Stimulated activated CD4-positive, alpha-beta T cell treated with anti-CD3 and anti-CD28 coated beads, Interleukin-15, amount 100 ng/mL, for 24 hours (primary cell): ENCODE data around the gene KRTDAP.
A peak's percentile ranks its signal among the peaks of the same experiment; 100 is the strongest.

Experiments
- DNase-seq: peaks from one replicate; pipeline ENCODE4 v3.0.0-alpha.2; 2020

The KRTDAP gene

DNA sequence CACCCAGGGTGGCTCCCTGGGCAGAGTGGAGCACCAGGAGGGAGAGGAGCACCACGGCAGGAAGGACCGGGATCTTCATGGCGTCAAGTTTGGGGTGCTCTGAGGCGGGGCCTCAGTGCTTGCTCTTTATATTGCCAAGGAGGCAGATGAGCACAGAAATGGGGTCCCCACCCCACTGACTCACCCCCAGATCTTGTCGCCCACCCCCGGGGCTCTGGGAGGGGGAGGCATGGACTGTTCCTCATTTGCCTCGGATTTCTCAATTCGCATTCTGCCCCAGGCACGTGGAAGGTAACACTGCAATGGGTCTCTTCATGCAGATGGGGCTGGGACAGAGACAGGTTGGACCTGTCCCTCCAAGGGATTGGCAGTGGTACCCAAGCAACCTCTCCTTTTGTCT, at the start of gene KRTDAP:
TSS of gene KRTDAP (minus strand) at position 101 of the 400 bp plus-strand sequence. CDS start at position 79, 22 bp downstream.
- DNase-seq: no peak

DNA sequence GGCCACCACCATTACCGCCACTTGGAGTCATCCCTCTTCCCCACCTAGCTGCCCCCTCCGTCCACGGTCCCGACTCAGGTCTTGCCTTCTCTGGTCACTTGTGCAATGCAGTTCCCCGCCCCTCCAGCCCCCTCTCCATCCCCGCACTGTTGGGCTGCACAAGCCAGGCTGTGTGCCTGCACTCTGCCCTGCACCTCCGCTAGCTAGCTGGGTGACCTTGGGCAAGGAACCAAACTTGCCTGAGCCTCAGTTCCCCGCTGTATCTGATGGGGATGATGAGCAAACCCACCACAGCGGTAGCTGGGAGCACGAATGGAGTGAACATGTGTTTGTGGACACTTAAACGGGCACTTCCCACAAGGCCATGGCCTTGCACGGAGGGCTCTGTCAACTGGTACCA, 49.6 kb upstream of the KRTDAP start:
- DNase-seq: no peak

- DNase-seq: no peak
Measured at GRCh38 chr19:35539314-35539713, 49.0 kb upstream of the KRTDAP start.

DNA sequence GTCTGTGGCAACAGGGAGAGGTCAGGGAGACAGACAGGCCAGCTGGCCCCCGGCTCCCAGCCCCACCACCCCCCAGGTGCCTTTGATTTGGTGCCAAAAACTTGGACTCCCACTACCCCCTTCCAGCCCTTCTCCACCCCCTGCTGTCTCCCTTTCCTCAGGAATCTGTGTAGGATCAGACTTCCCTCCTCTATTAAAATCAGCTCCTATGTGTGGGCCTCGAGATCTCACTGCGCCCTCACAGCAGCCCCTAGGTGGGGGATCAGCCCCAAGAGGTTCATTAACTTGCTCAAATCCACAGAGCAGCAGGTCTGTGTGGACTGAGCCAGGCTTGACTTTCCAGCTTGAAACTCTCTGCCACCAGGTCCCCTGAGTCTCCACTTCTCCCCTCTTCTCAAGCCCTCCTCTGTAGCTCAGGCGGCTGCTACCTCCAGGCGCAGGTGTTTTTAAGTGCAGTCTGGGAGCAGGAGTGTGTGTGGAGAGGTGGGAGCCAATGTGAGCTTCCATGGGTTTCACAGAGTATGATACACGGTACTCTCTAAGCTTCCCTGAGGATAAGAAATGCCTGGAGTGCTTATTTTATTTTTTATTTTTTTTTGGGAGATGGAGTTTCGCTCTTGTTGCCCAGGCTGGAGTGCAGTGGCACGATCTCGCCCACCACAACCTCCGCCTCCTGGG, 44.7 kb upstream of the KRTDAP start:
- DNase-seq: no peak

DNA sequence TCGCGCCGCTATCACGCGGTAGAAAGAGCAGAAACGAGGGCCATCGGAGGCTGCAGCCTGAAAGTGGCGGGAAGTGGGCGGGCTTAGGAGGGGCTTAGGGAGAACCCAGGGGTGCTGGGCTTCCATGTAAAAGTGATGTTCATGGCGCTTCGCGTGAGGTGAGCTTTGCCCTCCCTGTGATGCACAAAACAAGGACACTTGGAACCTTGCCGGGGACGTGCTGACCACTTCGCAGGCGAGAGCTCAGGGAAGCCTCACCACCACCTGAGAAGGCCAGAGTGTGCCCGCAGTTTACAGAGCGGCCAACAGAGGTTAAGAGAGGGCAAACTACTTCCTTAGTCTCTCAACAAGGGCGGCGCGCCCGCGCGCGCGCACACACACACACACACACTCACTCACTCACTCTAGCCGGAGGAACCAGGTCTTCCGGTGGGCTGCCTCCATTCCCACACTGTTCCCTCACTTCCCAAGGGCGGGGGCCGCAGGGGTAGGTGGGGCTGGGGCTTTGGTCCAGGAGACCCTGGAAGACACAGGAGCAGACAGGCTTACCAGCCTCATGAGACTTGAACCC, 43.6 kb upstream of the KRTDAP start:
- peak; percentile 51 for DNase-seq

DNA sequence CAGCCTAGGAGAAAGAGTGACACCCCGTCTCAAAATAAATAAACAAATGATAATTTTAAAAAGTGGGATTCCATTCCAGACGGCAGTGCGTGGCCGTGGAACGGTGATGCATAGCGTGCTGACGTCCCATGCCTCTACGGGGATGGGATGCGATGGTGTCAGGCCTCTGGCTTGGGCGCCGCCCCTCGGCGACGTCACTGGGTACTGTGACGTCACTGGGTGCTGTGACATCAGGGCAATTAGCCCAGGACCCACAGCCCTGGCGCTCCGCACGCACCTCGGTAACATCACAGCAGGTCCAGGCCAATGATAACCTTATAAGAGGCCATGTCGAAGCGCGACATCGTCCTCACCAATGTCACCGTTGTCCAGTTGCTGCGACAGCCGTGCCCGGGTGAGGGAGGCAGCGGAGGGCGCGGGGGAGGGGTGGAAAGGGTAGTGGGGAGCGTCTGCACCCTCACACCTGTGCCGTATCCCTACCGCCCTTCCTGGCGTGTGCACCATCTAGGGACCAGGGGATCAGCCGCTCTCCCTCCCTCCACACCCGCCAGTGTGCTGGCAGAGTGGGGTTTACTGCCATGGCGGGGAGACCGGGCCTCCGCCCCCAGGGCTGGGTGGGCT, 43.0 kb upstream of the KRTDAP start, which contains the start of gene GAPDHS:
TSS of gene GAPDHS (plus strand) at position 256 of the 621 bp plus-strand sequence. CDS start at position 328, 72 bp downstream.
- no peak for DNase-seq

DNA sequence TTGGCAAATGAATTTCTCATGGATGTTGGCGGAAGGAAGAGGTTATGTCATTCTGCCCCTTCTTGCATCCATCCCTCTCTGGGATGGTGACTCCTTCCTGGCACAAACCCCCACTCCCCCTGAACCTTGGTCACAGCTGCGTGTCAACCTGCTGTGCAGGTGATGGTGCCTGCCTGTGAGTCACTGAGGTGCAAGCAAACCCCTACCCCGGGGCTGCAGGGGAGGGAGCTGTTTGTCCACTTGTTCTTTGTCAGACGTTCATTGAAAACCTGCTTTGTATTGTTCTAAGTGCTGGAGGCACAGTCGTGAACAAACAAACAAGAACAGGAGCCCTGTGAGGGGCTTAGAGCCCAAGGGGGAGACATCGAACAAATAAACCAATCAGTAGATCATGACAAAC, 41.0 kb upstream of the KRTDAP start:
- DNase-seq: no peak

- DNase-seq: no peak
Measured at GRCh38 chr19:35529241-35530218, 39.3 kb upstream of the KRTDAP start.

DNA sequence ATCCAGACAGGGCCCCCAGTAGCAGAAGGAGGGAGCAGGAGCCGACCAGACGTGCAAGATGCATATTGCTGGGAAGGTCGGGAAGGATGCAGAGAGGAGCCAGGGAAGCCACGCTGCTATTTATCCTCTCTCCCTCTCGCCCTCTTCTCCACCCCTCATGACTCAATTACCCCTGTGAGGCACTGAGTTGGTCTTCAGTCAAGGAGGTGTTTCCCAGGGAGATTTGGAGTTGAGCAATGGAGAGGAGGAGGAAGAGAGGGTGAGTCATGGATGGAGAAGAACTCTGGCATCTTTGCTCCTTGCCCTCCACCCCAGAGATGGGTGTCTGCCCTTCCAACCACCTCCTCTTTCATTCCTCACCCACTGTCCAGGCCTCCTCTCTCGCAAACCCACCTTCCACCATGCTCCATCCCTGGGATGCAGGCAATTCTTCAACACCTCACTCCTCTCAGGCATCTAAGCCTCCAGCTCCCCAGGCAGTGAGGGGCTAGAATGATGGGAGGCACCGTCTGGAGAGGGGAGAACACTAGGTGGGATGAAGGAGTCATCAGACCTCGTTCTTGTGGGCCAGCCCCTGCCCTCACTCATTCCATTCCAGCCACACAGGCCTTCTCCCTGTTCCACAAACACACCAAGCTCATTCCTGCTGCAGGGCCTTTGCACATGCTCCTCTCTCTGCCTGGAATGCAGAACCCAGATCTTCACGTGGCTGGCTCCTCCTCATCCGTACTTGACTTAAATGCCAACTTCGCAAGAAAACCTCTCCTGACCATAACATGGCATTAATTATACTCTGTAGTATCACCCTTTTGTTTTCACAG, 38.2 kb upstream of the KRTDAP start, which contains the start of gene SBSN:
TSS of gene SBSN (minus strand) at position 94 of the 821 bp plus-strand sequence. CDS start at position 64, 30 bp downstream.
- no peak for DNase-seq

GRCh38 chr19:35525873-35526272, 35.6 kb upstream of the KRTDAP start:
- DNase-seq: no peak

DNA sequence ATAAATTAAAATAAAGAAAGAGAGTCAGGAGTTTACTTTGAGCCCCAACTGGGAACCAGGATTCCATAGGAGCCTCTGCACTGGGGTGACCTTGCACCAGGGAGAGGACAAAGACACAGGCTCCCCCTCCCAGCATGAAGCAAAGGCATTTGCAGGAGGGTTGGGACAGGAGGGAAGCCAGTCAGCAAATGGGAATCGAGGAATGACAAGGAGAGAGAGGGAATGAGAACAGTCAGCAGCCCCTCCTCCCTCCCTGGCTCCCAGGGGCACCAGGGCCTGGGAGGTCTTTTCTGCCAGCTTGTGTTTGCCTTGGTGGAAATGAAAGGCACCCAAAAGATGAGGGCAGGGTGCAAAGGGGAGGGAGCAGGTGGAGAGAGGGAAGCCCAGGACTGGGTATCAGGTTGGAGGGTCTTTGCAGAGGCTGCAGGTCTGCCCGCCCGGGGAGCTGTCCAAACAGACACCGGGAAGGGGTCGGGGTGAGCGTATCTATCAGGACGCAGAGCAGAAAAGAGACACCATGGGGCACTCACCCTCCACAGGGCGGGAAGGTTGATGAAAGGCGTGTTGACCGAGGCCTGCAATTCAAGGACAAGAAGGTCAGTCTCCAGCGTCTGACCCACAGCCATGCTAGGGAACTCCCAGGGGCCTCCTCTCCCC, 34.0 kb upstream of the KRTDAP start:
- DNase-seq: no peak

DNA sequence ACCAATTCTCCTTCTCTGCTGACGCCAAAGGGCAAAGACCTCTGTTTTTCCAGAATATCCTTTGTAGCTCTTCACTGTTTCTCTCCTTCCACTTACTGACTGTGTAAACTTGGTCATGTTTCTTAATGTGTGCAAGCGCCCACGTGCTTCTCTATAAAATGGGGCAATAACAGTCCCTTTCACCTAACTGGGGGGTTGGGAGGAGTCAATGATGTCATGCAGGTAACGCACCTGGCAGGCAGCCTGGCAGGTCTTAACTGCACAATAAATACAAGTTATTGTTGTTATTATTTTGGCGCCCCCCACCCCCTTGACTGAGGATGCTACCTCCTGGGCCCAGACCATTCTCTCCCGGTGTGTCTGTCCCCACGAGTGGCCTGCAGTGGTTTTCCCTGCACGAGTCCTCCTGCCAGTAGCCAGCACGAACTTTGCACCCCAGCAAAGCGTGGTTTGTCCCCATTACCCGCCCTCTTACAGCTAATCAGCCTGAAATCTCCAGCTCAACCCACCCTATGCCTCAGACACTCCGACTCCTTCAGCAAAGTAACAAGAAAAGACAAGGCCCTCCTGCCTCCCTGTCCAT, 32.6 kb upstream of the KRTDAP start:
- no peak for DNase-seq

GRCh38 chr19:35521124-35521743, 31.0 kb upstream of the KRTDAP start:
- no peak for DNase-seq

DNA sequence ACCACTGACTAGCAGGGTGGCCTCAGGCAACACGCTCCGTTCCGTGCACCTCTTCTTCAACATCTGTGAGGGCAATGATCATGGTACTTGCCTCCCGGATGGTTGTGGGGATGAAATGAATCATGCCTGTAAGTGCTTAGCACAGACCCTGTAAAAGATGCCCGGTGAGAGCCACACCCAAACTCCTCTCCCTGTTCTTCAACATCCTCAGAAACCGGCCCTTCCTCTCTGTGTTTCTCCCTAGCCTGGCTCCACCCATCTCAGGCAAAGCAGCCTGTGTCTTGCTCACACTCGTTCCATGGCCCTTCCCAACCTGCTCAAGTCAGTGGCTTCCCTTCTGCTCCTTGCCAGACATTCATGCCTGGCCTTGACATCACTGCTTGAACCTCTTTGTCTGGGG, 29.0 kb upstream of the KRTDAP start:
- no peak for DNase-seq

DNA sequence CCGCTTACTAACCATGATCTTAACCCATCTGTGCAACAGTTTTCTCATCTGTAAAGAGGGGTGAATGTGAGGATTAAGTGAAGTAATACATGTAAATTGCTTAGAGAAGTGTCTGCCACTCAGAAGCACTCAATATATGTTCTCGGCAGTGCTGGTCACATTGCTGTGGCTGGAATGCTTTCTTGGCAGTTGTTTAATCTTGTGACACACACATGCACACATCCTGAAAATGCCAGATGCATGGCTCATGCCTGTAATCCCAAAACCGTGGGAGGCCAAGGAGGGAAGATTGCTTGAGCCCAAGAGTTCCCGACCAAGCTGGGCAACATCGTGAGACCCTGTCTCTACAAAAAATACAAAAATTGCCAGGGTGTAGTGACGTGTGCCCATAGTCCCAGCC, 28.0 kb upstream of the KRTDAP start:
- no peak for DNase-seq

DNA sequence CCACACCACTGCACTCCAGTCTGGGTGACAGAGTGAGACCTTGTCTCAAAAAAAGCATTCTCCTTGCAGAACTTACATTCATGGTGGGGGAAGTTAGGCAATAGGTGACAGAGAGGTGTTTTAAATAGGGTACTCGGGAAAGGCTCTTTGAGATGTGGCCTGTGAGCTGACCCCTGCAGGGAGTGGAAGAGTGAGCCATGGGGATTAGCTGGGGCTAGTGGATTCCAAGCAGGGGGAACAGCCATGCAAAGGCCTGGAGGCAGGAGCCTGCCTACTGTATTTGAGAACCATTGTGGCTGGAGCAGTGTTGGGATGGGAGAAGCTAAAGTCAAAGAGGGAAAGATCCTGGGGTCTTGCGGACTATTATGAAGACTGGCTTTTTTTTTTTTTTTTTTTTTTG, 27.1 kb upstream of the KRTDAP start:
- no peak for DNase-seq

- no peak for DNase-seq
Measured at GRCh38 chr19:35516310-35516709, 26.0 kb upstream of the KRTDAP start.

- DNase-seq: no peak
Measured at GRCh38 chr19:35514282-35514809, 24.1 kb upstream of the KRTDAP start.

DNA sequence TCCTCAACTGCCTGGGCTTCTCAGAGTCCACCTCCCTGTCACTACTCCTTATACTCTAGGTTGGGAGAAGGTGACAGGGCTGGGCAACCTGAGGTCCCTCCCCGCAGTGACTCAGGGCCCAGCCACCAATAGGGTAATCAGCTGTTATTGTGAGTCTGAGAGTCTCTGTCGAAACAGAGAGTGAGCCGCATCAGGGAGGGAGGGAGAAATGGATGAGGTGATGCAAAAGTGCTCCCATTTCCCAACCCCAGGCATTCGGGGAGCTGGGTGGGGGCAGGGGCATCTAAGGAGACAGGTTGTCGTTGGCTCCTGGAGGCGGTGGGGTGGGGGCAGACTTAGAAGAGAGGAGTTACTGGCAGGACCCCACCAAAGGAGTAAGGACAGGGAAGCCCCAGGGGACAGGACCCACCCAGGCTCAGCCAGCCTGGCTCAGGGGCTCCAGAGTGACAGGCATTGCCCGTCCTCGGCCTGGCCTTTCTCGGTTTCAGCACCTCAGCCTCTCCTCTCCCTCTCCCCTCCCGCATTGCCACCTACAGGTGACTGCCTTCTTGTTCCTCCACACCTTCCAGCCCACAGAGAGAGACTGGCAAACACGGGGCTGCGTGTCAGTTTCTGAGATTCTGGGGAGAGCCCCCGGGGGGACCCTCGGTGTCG, 23.5 kb upstream of the KRTDAP start, which contains the start of gene DMKN:
TSS of gene DMKN (minus strand) at position 22 of the 654 bp plus-strand sequence. CDS start 174 bp downstream, outside the sequence.
- no peak for DNase-seq
